ENCODE results near the gene PLEKHA3. TPM values are rescaled to one million over a fixed set of nuclear protein-coding genes. Genes with fewer than 3 reads are reported as not detected.

PLEKHA3 gene
- total RNA-seq, 1 experiment from 2014 or later, result 25.9 TPM

GRCh38 chr2:178450774-178451525, 29.3 kb upstream of the PLEKHA3 start, which contains the start of the genes PJVK and PRKRA:
Gene PJVK (plus strand): TSS chr2:178451378. CDS start chr2:178453410, 2,032 bp downstream.
Gene PRKRA (minus strand): TSS chr2:178451175. CDS start chr2:178451030, 145 bp downstream.
- peaks cover 14 to 32% (median 27%) of the 10 kb centered on the region in 3 experiments; a peak in 5 of 7 replicates for H3K36me3 Mint-ChIP-seq (ENCODE audit: insufficient read depth in 1 of 3, low read depth in 3 of 3)
- H3K27ac Mint-ChIP-seq, result peak within 1 kb of the TSS; percentile 99 to 100 (median 100)
- H3K9me3 ChIP-seq (ENCODE audit: control insufficient read depth, low read depth, low read length), result no peaks in the 10 kb centered on the region
- no peaks in the 10 kb centered on the region for H3K27me3 Mint-ChIP-seq (ENCODE audit: low read depth)
- H2BK15ac ChIP-seq (ENCODE audit: low read depth, low read length), result no peak within 1 kb of the TSS
- no CpG with 5 or more reads among the region's 76 CpGs for WGBS (ENCODE audit: extremely low coverage, insufficient read length, low lambda C conversion rate)
- no peak within 1 kb of the TSS for H2AFZ ChIP-seq (ENCODE audit: low read length)
- H3K4me1 ChIP-seq (ENCODE audit: insufficient read depth, low read length), result no peaks in the 10 kb centered on the region
- H3T11ph ChIP-seq (ENCODE audit: low read length), result no peak within 1 kb of the TSS
- no peaks in the 10 kb centered on the region for H4K20me1 ChIP-seq (ENCODE audit: control insufficient read depth, insufficient read depth, insufficient read length)
- H3K27me3 ChIP-seq (ENCODE audit: insufficient read depth, low read length), result no peaks in the 10 kb centered on the region
- H3K4ac ChIP-seq (ENCODE audit: low read depth, low read length), result peak within 1 kb of the TSS; percentile 8; the same call in 1 of the 2 replicates
- no peak within 1 kb of the TSS for H2AK5ac ChIP-seq (ENCODE audit: insufficient read length, low read length)
- no peak within 1 kb of the TSS for H3K23ac ChIP-seq (ENCODE audit: insufficient read length, low read depth, low read length)
- H2BK120ac ChIP-seq (ENCODE audit: low read depth, low read length, poor library complexity, severe bottlenecking), result peak within 1 kb of the TSS; percentile 14
- H3K56ac ChIP-seq (ENCODE audit: insufficient read length, low read depth, low read length), result no peak within 1 kb of the TSS
- peak within 1 kb of the TSS; percentile 98 for H3K4me2 ChIP-seq (ENCODE audit: insufficient read depth, insufficient read length, low read length)
- H4K8ac ChIP-seq (replicated peaks; ENCODE audit: insufficient read length, low read depth, low read length), result peak within 1 kb of the TSS; percentile 34
- peak within 1 kb of the TSS; percentile 72 for H3K27ac ChIP-seq (ENCODE audit: insufficient read length, low read depth, low read length)
- no peak within 1 kb of the TSS for H2BK20ac ChIP-seq (ENCODE audit: low read depth, low read length, poor library complexity, severe bottlenecking)
- H3K14ac ChIP-seq (ENCODE audit: insufficient read depth, low read length), result peak within 1 kb of the TSS; percentile 99
- peak within 1 kb of the TSS; percentile 91 for H3K9ac ChIP-seq (ENCODE audit: extremely low read depth, insufficient read length, low read length)
- no peaks in the 10 kb centered on the region for H3K9me3 Mint-ChIP-seq
- H3K4me3 Mint-ChIP-seq, result peak within 1 kb of the TSS; percentile 83 to 90
- H4K91ac ChIP-seq (ENCODE audit: insufficient read length, low read depth, low read length), result peak within 1 kb of the TSS; percentile 64
- no peaks in the 10 kb centered on the region for H3K79me1 ChIP-seq (ENCODE audit: insufficient read depth, low read depth, low read length, poor library complexity, severe bottlenecking)
- peak within 1 kb of the TSS; percentile 21 for H4K5ac ChIP-seq (ENCODE audit: insufficient read length, low read depth, low read length)
- no peak for TF ChIP-seq CTCF (conservative IDR thresholded peaks at IDR 0.05)
- peak within 1 kb of the TSS; percentile 2 for H2BK5ac ChIP-seq (ENCODE audit: insufficient read length, low read length)
- peaks cover 19 to 22% of the 10 kb centered on the region in 2 experiments for H3K4me1 Mint-ChIP-seq
- peaks cover 9% of the 10 kb centered on the region for H3K23me2 ChIP-seq (ENCODE audit: insufficient read length, low read depth, low read length, poor library complexity, severe bottlenecking)
- peak; percentile 97 for DNase-seq
- H2BK12ac ChIP-seq (ENCODE audit: insufficient read length, low read depth, low read length), result no peak within 1 kb of the TSS
- H3K79me2 ChIP-seq (ENCODE audit: insufficient read depth, low read length), result peaks cover 6% of the 10 kb centered on the region; the same call in 1 of the 2 replicates
- peak within 1 kb of the TSS; percentile 98 for H3K18ac ChIP-seq (ENCODE audit: insufficient read length, low read depth, low read length)

Measured in H9 (cell line).